Measurements from ENCODE around the gene OGDHL. TPM values are rescaled to one million over a fixed set of nuclear protein-coding genes. Genes with fewer than 3 reads are reported as not detected.

The OGDHL gene
- total and polyA plus RNA-seq, 2 of the 13 experiments (the other 11 are each of a cell fraction or from before 2014, with no cell fraction given) = 3.0 to 9.8 TPM

GRCh38 chr10:49688920-49689319 is 73.2 kb downstream of the OGDHL start (continued):
- TF ChIP-seq, protein P1, sequence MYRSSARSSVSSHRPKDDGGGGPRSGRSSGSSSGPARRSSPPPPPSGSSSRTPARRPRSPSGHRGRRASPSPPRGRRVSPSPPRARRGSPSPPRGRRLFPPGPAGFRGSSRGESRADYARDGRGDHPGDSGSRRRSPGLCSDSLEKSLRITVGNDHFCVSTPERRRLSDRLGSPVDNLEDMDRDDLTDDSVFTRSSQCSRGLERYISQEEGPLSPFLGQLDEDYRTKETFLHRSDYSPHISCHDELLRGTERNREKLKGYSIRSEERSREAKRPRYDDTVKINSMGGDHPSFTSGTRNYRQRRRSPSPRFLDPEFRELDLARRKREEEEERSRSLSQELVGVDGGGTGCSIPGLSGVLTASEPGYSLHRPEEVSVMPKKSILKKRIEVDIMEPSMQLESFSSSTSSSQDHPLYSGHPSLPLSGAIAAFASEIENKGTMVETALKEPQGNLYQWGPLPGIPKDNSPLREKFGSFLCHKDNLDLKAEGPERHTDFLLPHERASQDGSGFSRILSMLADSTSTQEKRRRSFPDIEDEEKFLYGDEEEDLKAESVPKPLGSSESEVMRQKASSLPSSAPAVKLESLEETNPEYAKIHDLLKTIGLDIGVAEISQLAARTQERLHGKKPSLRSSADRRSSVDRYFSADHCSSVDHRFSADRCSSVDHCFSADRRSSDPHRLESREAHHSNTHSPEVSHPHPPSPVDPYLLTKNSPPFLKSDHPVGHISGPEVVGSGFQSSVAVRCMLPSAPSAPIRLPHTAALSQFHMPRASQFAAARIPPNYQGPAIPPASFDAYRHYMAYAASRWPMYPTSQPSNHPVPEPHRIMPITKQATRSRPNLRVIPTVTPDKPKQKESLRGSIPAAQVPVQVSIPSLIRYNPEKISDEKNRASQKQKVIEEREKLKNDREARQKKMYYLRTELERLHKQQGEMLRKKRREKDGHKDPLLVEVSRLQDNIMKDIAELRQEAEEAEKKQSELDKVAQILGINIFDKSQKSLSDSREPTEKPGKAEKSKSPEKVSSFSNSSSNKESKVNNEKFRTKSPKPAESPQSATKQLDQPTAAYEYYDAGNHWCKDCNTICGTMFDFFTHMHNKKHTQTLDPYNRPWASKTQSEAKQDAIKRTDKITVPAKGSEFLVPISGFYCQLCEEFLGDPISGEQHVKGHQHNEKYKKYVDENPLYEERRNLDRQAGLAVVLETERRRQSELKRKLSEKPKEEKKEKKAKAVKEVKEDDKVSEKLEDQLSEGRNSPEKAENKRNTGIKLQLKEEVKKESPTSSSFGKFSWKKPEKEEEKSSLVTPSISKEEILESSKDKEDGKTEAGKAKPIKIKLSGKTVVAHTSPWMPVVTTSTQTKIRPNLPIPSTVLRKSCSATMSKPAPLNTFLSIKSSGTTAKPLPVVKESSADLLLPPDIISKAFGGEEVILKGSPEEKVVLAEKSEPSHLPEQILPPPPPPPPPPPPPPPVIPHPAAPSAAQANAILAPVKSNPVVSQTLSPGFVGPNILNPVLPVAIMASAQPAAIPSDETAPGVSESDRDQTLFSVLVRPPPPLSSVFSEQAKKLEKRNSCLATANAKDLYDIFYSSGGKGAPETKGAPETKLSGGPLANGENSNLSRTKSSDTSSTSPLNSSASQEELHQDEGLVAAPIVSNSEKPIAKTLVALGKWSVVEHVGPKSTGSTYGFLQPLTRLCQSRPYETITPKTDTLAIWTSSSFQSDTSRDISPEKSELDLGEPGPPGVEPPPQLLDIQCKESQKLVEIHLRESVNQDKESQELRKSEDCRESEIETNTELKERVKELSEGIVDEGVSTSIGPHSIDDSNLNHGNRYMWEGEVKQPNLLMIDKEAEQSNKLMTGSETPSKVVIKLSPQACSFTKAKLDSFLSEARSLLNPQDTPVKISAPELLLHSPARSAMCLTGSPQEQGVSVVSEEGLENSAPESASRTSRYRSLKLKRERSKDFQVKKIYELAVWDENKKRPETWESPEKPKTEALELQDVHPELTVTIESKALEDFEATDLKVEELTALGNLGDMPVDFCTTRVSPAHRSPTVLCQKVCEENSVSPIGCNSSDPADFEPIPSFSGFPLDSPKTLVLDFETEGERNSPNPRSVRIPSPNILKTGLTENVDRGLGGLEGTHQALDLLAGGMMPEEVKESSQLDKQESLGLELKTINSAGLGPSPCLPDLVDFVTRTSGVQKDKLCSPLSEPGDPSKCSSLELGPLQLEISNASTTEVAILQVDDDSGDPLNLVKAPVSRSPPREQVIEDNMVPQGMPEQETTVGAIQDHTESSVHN (CRISPR knock-in tag; IDR thresholded peaks at IDR 0.05) = no peak
- no peak for TF ChIP-seq ASH2L (IDR thresholded peaks at IDR 0.05; ENCODE audit: insufficient read length, low read depth, low read length)
- no peak for TF ChIP-seq ZNF672 (CRISPR knock-in tag; IDR thresholded peaks at IDR 0.05)
- TF ChIP-seq U2AF1 (optimal IDR thresholded peaks at IDR 0.05; ENCODE audit: low read depth, low read length) = no peak
- no peak for TF ChIP-seq ZNF317 (CRISPR knock-in tag; IDR thresholded peaks at IDR 0.05)
- no peak for TF ChIP-seq ZMYM4 (CRISPR knock-in tag; IDR thresholded peaks at IDR 0.05)
- no peak for TF ChIP-seq KDM4B (CRISPR knock-in tag; IDR thresholded peaks at IDR 0.05)
- TF ChIP-seq TARDBP (CRISPR knock-in tag; IDR thresholded peaks at IDR 0.05) = no peak
